ENCODE data around the gene NABP2.

- TF ChIP-seq CTCF (IDR thresholded peaks at IDR 0.05; ENCODE audit: insufficient read depth, low read length, poor library complexity, severe bottlenecking) (no peak), EZH2phosphoT487 (conservative IDR thresholded peaks at IDR 0.05; ENCODE audit: low read length) (no peak)
Observed at GRCh38 chr12:56234746-56235436, 10.7 kb downstream of the NABP2 start.
